ENCODE measurements around the gene MED9.

GRCh38 chr17:17499402-17500145 lies 22.8 kb downstream of the MED9 start:
- TF ChIP-seq CTCF (IDR thresholded peaks at IDR 0.05) = no peak
- no peak for TF ChIP-seq POLR2A (IDR thresholded peaks at IDR 0.05)

Measured in body of pancreas (tissue), 4 donors.